Common myeloid progenitor, CD34-positive (primary cell): ENCODE measurements around the gene C18orf63.

Experiments
- CTCF ChIA-PET: fragments of 350-600 bp; sonication (Branson Sonifier 250); formaldehyde crosslinking; loops from one replicate; lab custom pipeline; 2021; ENCODE audit warnings: antibody characterized with exemption; lab: Charles Lee
- POLR2A ChIA-PET: fragments of 350-600 bp; sonication (Branson Sonifier 250); formaldehyde crosslinking; loops from one replicate; lab custom pipeline; 2021; ENCODE audit warnings: antibody characterized with exemption; lab: Charles Lee
- DNase-seq, 3 donors: peaks; one replicate each; pipeline versions ENCODE4 v3.0.0 to v3.0.0-alpha.2; 2013
- H3K27ac ChIP-seq, 2 experiments: 1 replicate in 1 of 2; 2 replicates in 1 of 2; pipeline ENCODE4 v1.7.0; 2013; ENCODE audit warnings: inconsistent platforms in 2 of 2, low read length in 2 of 2, mild to moderate bottlenecking in 2 of 2, low read depth in 1 of 2, moderate library complexity in 1 of 2; ENCODE audit not compliant: severe bottlenecking in 2 of 2, insufficient read depth in 1 of 2, poor library complexity in 1 of 2
- H3K27me3 ChIP-seq, 5 experiments: replicated peaks in 2 of 5; 1 replicate in 3 of 5; 2 replicates in 2 of 5; pipeline versions ENCODE4 v1.6.1 to v1.7.0; 2013; ENCODE audit warnings: low read length in 4 of 5, mild to moderate bottlenecking in 2 of 5, moderate library complexity in 2 of 5, inconsistent platforms in 1 of 5; ENCODE audit not compliant: insufficient read depth in 5 of 5, control insufficient read depth in 4 of 5
- H3K36me3 ChIP-seq, 4 experiments: 1 replicate in 2 of 4; 2 replicates in 2 of 4; pipeline versions ENCODE4 v1.6.1 to v1.7.0; 2013; ENCODE audit warnings: low read length in 3 of 4, control low read depth in 1 of 4, mild to moderate bottlenecking in 1 of 4; ENCODE audit not compliant: control insufficient read depth in 4 of 4, insufficient read depth in 4 of 4
- H3K4me1 ChIP-seq, 4 experiments: 1 replicate in 3 of 4; 2 replicates in 1 of 4; pipeline versions ENCODE4 v1.6.1 to v1.7.1; 2013; ENCODE audit warnings: low read length in 3 of 4, mild to moderate bottlenecking in 3 of 4, control low read depth in 1 of 4, inconsistent platforms in 1 of 4, moderate library complexity in 1 of 4; ENCODE audit not compliant: control insufficient read depth in 4 of 4, insufficient read depth in 4 of 4; ENCODE audit errors: control extremely low read depth in 1 of 4
- H3K4me3 ChIP-seq, 7 experiments: 1 replicate in 4 of 7; 2 replicates in 3 of 7; pipeline versions ENCODE4 v1.5.1 to v1.7.0; 2013; ENCODE audit warnings: mild to moderate bottlenecking in 7 of 7, low read length in 6 of 7, moderate library complexity in 6 of 7, inconsistent platforms in 2 of 7, low read depth in 2 of 7, control low read depth in 1 of 7; ENCODE audit not compliant: insufficient read depth in 4 of 7, control insufficient read depth in 1 of 7; ENCODE audit errors: extremely low read depth in 1 of 7
- H3K9me3 ChIP-seq, 5 experiments: 1 replicate in 4 of 5; 2 replicates in 1 of 5; pipeline versions ENCODE4 v1.6.1 to v1.7.1; 2013; ENCODE audit warnings: low read length in 4 of 5, mild to moderate bottlenecking in 2 of 5, inconsistent platforms in 1 of 5, low read depth in 1 of 5, moderate library complexity in 1 of 5; ENCODE audit not compliant: control insufficient read depth in 4 of 5, insufficient read depth in 2 of 5; ENCODE audit errors: control extremely low read depth in 1 of 5
- WGBS: methylation state at CpG from one replicate; pipeline ENCODE4 v1.1.5; 2013; ENCODE audit not compliant: insufficient coverage; 5-methylcytosine and 5-hydroxymethylcytosine counted together

The C18orf63 gene

GRCh38 chr18:74368901-74369705 lies 53.5 kb downstream of the C18orf63 start:
- ChIA-PET POLR2A (no interaction called here), CTCF (no interaction called here)
- H3K4me3 ChIP-seq, result no peak overlapping the region
- no peaks in the 10 kb centered on the region for H3K4me1 ChIP-seq
- no peak for DNase-seq
- WGBS, result 60% methylated on average over 12 of the region's 13 CpGs
- H3K27me3 ChIP-seq, result peaks cover 0 to 8% (median 4%) of the 10 kb centered on the region in 5 experiments
- no peaks in the 10 kb centered on the region for H3K9me3 ChIP-seq
- H3K27ac ChIP-seq, result no peak overlapping the region
- H3K36me3 ChIP-seq, result no peaks in the 10 kb centered on the region

- H3K36me3 ChIP-seq, result no peaks in the 10 kb centered on the region
- DNase-seq, result no peak
- H3K4me3 ChIP-seq, result no peak overlapping the region
- CTCF ChIA-PET, result interaction anchor here (0.7 kb wide), 1 partner anchor 24 kb away, joined by 3 read pairs; no protein-coding TSS in a partner anchor
- POLR2A ChIA-PET, result no interaction called here
- no peak overlapping the region for H3K27ac ChIP-seq
- no peaks in the 10 kb centered on the region for H3K4me1 ChIP-seq
- H3K9me3 ChIP-seq, result no peaks in the 10 kb centered on the region
- H3K27me3 ChIP-seq, result peaks cover 0 to 8% (median 4%) of the 10 kb centered on the region in 5 experiments
- 100% methylated on average over 1 of the region's 2 CpGs for WGBS
These were observed 54.5 kb downstream of the C18orf63 start for GRCh38 chr18:74370115-74370514.

GRCh38 chr18:74373428-74373827 lies 57.8 kb downstream of the C18orf63 start:
- H3K4me3 ChIP-seq, result no peak overlapping the region
- DNase-seq, result no peak
- ChIA-PET CTCF (interaction anchor here (1.8 kb wide), 1 partner anchor 178 kb away, joined by 5 read pairs; no protein-coding TSS in a partner anchor), POLR2A (interaction anchor here (1.0 kb wide), 1 partner anchor 9 kb away, joined by 3 read pairs; no protein-coding TSS in a partner anchor)
- no peaks in the 10 kb centered on the region for H3K36me3 ChIP-seq
- H3K9me3 ChIP-seq, result no peaks in the 10 kb centered on the region
- WGBS, result no CpG with 5 or more reads among the region's 8 CpGs
- peaks cover 0 to 8% (median 4%) of the 10 kb centered on the region in 5 experiments for H3K27me3 ChIP-seq
- H3K4me1 ChIP-seq, result peaks cover 0 to 8% (median 2%) of the 10 kb centered on the region in 4 experiments
- no peak overlapping the region for H3K27ac ChIP-seq

- ChIA-PET POLR2A (no interaction called here), CTCF (interaction anchor here (0.7 kb wide), 1 partner anchor 118 kb away, joined by 4 read pairs; no protein-coding TSS in a partner anchor)
- 90% methylated on average over 5 of the region's 6 CpGs for WGBS
- no peak for DNase-seq
- H3K36me3 ChIP-seq, result no peaks in the 10 kb centered on the region
- peaks cover 0 to 3% (median 0%) of the 10 kb centered on the region in 5 experiments for H3K27me3 ChIP-seq
- peaks cover 0 to 13% (median 4%) of the 10 kb centered on the region in 4 experiments for H3K4me1 ChIP-seq
- no peak overlapping the region for H3K4me3 ChIP-seq
- no peak overlapping the region for H3K27ac ChIP-seq
- H3K9me3 ChIP-seq, result no peaks in the 10 kb centered on the region
These were observed 60.4 kb downstream of the C18orf63 start for GRCh38 chr18:74375999-74376398.

GRCh38 chr18:74376523-74376922 lies 60.9 kb downstream of the C18orf63 start:
- no peaks in the 10 kb centered on the region for H3K36me3 ChIP-seq
- ChIA-PET CTCF (no interaction called here), POLR2A (no interaction called here)
- no peak overlapping the region for H3K27ac ChIP-seq
- peaks cover 0 to 13% (median 4%) of the 10 kb centered on the region in 4 experiments for H3K4me1 ChIP-seq
- 96% methylated on average over 4 of the region's 4 CpGs for WGBS
- peaks cover 0 to 2% (median 0%) of the 10 kb centered on the region in 5 experiments for H3K27me3 ChIP-seq
- DNase-seq, result no peak
- H3K9me3 ChIP-seq, result no peaks in the 10 kb centered on the region
- no peak overlapping the region for H3K4me3 ChIP-seq

- H3K9me3 ChIP-seq, result no peaks in the 10 kb centered on the region
- peaks cover 0 to 13% (median 4%) of the 10 kb centered on the region in 4 experiments for H3K4me1 ChIP-seq
- CTCF ChIA-PET, result interaction anchor here (0.8 to 1.3 kb wide), 4 partner anchors 12 to 116 kb away, joined by 3 to 5 read pairs (median 3); no protein-coding TSS in a partner anchor
- 100% methylated on average over 1 of the region's 1 CpG for WGBS
- H3K27ac ChIP-seq, result no peak overlapping the region
- no peaks in the 10 kb centered on the region for H3K27me3 ChIP-seq
- no peak overlapping the region for H3K4me3 ChIP-seq
- POLR2A ChIA-PET, result no interaction called here
- no peak for DNase-seq
- H3K36me3 ChIP-seq, result no peaks in the 10 kb centered on the region
These were observed 62.1 kb downstream of the C18orf63 start for GRCh38 chr18:74377776-74378175.
